Endodermal cell (in vitro differentiated cells): Measurements from ENCODE around the gene FLRT2. TPM values are rescaled to one million over a fixed set of nuclear protein-coding genes. Genes with fewer than 3 reads are reported as not detected.

ENCODE experiments used
- DNase-seq: peaks from one replicate; pipeline ENCODE4 v3.0.0-alpha.2; 2017
- H3K27ac ChIP-seq: 2 replicates; pipeline ENCODE4 v1.5.1; 2013; ENCODE audit warnings: mild to moderate bottlenecking, low read depth, low read length, moderate library complexity
- H3K27me3 ChIP-seq: 2 replicates; pipeline ENCODE4 v1.6.1; 2013; ENCODE audit warnings: mild to moderate bottlenecking, low read length, moderate library complexity; ENCODE audit not compliant: insufficient read depth, control insufficient read depth, poor library complexity, severe bottlenecking
- H3K36me3 ChIP-seq: 2 replicates; pipeline ENCODE4 v1.7.0; 2013; ENCODE audit warnings: mild to moderate bottlenecking, low read length, moderate library complexity; ENCODE audit not compliant: control insufficient read depth, insufficient read depth
- H3K4me1 ChIP-seq: one replicate; pipeline ENCODE4 v1.7.0; 2013; ENCODE audit warnings: low read length; ENCODE audit not compliant: control insufficient read depth, insufficient read depth
- H3K4me3 ChIP-seq: 2 replicates; pipeline ENCODE4 v1.5.1; 2013; ENCODE audit warnings: mild to moderate bottlenecking, low read length, moderate library complexity
- H3K9ac ChIP-seq: 2 replicates; pipeline ENCODE4 v1.6.1; 2013; ENCODE audit warnings: mild to moderate bottlenecking, low read length, moderate library complexity; ENCODE audit not compliant: poor library complexity, severe bottlenecking; ENCODE audit errors: extremely low read depth
- H3K9me3 ChIP-seq: 2 replicates; pipeline ENCODE4 v1.6.1; 2013; ENCODE audit warnings: mild to moderate bottlenecking, low read length, moderate library complexity; ENCODE audit not compliant: control insufficient read depth
- H3K27ac Mint-ChIP-seq: 2 replicates; pipeline ENCODE4 v1.8.0; 2020; ENCODE audit warnings: mixed read lengths
- H3K27me3 Mint-ChIP-seq: 2 replicates; pipeline ENCODE4 v1.8.0; 2021; ENCODE audit warnings: mild to moderate bottlenecking, mixed read lengths; ENCODE audit not compliant: insufficient read depth
- H3K36me3 Mint-ChIP-seq: 2 replicates; pipeline ENCODE4 v1.8.0; 2020; ENCODE audit warnings: low read depth, mixed read lengths
- H3K4me1 Mint-ChIP-seq: 2 replicates; pipeline ENCODE4 v1.8.0; 2020; ENCODE audit warnings: mixed read lengths
- H3K4me3 Mint-ChIP-seq: 2 replicates; pipeline ENCODE4 v1.8.0; 2020; ENCODE audit warnings: mild to moderate bottlenecking, moderate library complexity, mixed read lengths
- H3K9me3 Mint-ChIP-seq: 2 replicates; pipeline ENCODE4 v1.8.0; 2020; ENCODE audit warnings: mild to moderate bottlenecking, mixed read lengths
- WGBS, 2 experiments: methylation state at CpG; one replicate each; pipeline versions ENCODE4 v1.1.5 to v1.1.7; 2013; ENCODE audit warnings: missing lambda C conversion rate in 2 of 2, mixed read lengths in 1 of 2; ENCODE audit not compliant: insufficient coverage in 1 of 2, insufficient read length in 1 of 2; 5-methylcytosine and 5-hydroxymethylcytosine counted together
- total RNA-seq, 2 donors: library from RNA; stranded (reverse); fragmentation: NEBNext Ultra II Directional in 1 of 2; extraction: Animal tissue kit (Norgen Biotek cat#: 25700) in 1 of 2; gene quantifications; 2 replicates in 1 of 2; 3 replicates in 1 of 2; pipeline ENCODE4 v1.2.1, GENCODE V29; 2021
- TF ChIP-seq, protein P1 (sequence below): fragments of 200-600 bp; sonication (generic); conservative IDR thresholded peaks from 2 replicates; pipeline ENCODE4 v1.5.0; 2021; ENCODE audit warnings: antibody characterized with exemption, mild to moderate bottlenecking

Gene FLRT2
- total RNA-seq, 2 donors from 2014 or later, result 26.8 to 36.4 TPM

DNA sequence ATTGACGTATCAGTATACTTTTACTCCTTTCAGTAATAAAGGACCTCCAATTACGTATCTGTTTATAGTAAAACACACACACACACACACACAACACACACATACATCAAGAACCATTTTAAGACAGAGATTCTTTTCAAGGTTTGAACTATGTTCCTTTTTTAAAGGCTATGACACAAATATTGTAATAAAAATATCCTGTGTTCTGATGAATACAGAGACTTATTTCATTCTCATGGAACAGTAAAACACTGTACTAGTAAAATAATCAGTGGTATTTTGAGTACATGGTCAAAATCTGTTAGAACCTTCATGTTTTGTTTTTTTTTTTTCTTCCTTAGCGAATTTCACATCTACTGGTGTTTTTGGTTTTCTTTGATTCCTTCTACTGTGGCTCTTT is 7.6 kb downstream of the FLRT2 start:
- peaks cover 16% of the 10 kb centered on the region for H3K36me3 ChIP-seq
- peaks cover 27% of the 10 kb centered on the region for H3K27me3 Mint-ChIP-seq
- H3K4me1 Mint-ChIP-seq, result peaks cover 34% of the 10 kb centered on the region
- H3K4me1 ChIP-seq, result no peaks in the 10 kb centered on the region
- H3K27ac ChIP-seq, result no peak overlapping the region
- no peak overlapping the region for H3K4me3 Mint-ChIP-seq
- 94% methylated on average over 3 of the region's 3 CpGs; no CpG with 5 or more reads in 1 of the 2 experiments for WGBS, 2 experiments
- no peaks in the 10 kb centered on the region for H3K9me3 Mint-ChIP-seq
- H3K9ac ChIP-seq, result no peak overlapping the region
- H3K27ac Mint-ChIP-seq, result no peak overlapping the region
- H3K27me3 ChIP-seq, result no peaks in the 10 kb centered on the region
- H3K36me3 Mint-ChIP-seq, result peaks cover 2% of the 10 kb centered on the region
- no peaks in the 10 kb centered on the region for H3K9me3 ChIP-seq
- TF ChIP-seq, protein P1, sequence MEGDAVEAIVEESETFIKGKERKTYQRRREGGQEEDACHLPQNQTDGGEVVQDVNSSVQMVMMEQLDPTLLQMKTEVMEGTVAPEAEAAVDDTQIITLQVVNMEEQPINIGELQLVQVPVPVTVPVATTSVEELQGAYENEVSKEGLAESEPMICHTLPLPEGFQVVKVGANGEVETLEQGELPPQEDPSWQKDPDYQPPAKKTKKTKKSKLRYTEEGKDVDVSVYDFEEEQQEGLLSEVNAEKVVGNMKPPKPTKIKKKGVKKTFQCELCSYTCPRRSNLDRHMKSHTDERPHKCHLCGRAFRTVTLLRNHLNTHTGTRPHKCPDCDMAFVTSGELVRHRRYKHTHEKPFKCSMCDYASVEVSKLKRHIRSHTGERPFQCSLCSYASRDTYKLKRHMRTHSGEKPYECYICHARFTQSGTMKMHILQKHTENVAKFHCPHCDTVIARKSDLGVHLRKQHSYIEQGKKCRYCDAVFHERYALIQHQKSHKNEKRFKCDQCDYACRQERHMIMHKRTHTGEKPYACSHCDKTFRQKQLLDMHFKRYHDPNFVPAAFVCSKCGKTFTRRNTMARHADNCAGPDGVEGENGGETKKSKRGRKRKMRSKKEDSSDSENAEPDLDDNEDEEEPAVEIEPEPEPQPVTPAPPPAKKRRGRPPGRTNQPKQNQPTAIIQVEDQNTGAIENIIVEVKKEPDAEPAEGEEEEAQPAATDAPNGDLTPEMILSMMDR, result no peak
- peak overlapping the region; percentile 94 for H3K4me3 ChIP-seq
- DNase-seq, result no peak

DNA sequence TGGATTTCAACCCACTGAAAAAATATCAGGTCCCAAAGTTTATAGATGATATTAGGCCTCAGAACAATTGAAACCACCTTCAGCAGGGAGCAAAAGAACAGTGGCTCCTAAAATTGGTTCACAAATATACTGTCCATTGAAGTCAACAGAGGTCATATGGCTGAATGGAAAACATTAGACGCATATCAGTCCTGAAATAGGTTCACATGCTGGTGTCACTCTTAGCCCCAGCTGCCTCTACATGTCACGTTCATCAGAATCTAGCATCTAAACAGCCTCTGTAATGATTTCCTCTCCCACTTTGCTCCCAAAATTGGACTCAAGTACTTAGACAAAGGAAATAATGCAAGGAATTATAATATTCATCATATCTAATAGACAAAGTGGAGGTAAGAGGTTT is 8.7 kb downstream of the FLRT2 start:
- H3K27ac Mint-ChIP-seq, result no peak overlapping the region
- H3K9me3 ChIP-seq, result no peaks in the 10 kb centered on the region
- H3K36me3 Mint-ChIP-seq, result peaks cover 7% of the 10 kb centered on the region
- peaks cover 23% of the 10 kb centered on the region for H3K27me3 Mint-ChIP-seq
- 86 to 91% methylated on average over 2 of the region's 2 CpGs for WGBS, 2 experiments
- H3K27me3 ChIP-seq, result no peaks in the 10 kb centered on the region
- no peaks in the 10 kb centered on the region for H3K9me3 Mint-ChIP-seq
- TF ChIP-seq, protein P1, result no peak
- no peak for DNase-seq
- no peak overlapping the region for H3K9ac ChIP-seq
- no peak overlapping the region for H3K4me3 Mint-ChIP-seq
- H3K4me1 ChIP-seq, result no peaks in the 10 kb centered on the region
- H3K4me3 ChIP-seq, result no peak overlapping the region
- no peak overlapping the region for H3K27ac ChIP-seq
- peaks cover 25% of the 10 kb centered on the region for H3K36me3 ChIP-seq
- peaks cover 30% of the 10 kb centered on the region for H3K4me1 Mint-ChIP-seq

DNA sequence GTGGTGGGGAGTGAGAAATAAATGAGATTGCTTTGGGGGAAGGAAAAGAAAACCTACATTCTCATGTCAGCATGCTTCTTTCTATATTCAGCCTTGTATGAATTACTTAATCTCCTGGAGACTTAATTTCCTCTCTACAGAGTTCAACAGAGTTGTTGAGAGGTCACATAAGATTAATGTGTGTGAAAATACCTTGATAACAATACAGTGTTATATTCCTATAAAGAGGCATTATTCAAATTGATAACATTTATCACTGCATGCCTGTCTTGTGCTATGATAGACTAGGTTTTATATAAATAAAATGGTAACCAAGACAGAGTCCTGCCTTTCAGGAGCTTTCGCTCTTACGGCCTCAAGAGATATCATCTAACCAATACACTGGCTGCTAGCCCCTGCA is 9.6 kb downstream of the FLRT2 start:
- Histone ChIP-seq H3K27ac (no peak overlapping the region), H3K9ac (no peak overlapping the region), H3K4me1 (no peaks in the 10 kb centered on the region), H3K27me3 (no peaks in the 10 kb centered on the region), H3K9me3 (no peaks in the 10 kb centered on the region), H3K4me3 (no peak overlapping the region), H3K36me3 (peaks cover 33% of the 10 kb centered on the region)
- DNase-seq, result no peak
- Mint-ChIP-seq H3K36me3 (peaks cover 13% of the 10 kb centered on the region), H3K27me3 (peaks cover 15% of the 10 kb centered on the region), H3K4me3 (no peak overlapping the region), H3K27ac (no peak overlapping the region), H3K4me1 (peaks cover 27% of the 10 kb centered on the region), H3K9me3 (no peaks in the 10 kb centered on the region)
- 100% methylated on average over 2 of the region's 2 CpGs; no CpG with 5 or more reads in 1 of the 2 experiments for WGBS, 2 experiments
- TF ChIP-seq, protein P1, result no peak
